ENCODE data around the gene TGFB1I1. TPM values are rescaled to one million over a fixed set of nuclear protein-coding genes. Genes with fewer than 3 reads are reported as not detected.

TGFB1I1 gene
- total RNA-seq, 3 donors from 2014 or later (not counting 1 experiment from before 2014, with no cell fraction given), result 0.72 to 1.3 (median 0.78) TPM

DNA sequence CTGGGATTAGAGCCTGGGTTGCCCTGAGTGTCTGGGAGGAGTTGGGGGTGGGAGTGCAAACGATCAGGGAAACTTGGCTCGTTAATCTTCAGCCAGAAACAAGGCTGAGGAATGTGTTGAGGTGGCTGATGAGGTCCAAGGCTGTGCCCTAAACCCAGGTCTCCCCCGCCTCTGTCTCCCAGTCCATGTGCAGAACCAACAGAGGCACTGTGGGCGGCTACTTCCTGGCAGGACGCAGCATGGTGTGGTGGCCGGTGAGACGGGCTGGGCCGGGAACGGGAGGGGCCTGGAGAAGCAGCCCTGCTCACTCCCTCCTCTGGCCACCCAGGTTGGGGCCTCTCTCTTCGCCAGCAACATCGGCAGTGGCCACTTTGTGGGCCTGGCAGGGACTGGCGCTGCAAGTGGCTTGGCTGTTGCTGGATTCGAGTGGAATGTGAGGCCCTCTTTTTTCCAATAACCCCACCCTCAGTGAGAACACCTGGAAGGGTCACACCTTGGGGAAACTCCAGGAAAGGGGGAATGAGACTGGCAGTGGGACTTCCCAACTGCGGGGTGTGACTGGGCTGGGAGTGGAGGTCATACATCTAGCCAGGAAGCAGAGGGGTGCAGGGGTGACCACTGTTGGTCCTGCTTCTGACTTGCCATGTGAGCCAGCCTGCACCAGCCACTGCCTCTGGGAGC lies 12.7 kb downstream of the TGFB1I1 start:
- DNase-seq, result no peak
- H3K9me3 Mint-ChIP-seq, result no peaks in the 10 kb centered on the region

DNA sequence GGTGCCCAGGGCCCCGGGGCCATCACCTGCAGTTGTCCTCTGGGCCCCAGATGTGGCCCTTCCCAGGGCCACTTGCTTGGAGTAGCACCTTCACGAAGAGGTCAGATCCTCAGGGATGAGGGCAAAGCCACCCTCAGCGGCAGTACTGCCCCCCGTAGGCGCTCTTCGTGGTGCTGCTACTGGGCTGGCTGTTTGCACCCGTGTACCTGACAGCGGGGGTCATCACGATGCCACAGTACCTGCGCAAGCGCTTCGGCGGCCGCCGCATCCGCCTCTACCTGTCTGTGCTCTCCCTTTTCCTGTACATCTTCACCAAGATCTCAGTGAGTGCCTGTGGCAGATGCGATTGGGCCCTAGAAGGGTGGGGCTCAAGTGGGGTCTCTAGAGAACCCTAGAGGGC lies 13.6 kb downstream of the TGFB1I1 start:
- H3K36me3 ChIP-seq (ENCODE audit: control insufficient read depth, insufficient read depth, low read length), result no peaks in the 10 kb centered on the region
- no peaks in the 10 kb centered on the region for H3K27me3 ChIP-seq (ENCODE audit: control insufficient read depth, insufficient read depth, low read length)
- no peak overlapping the region for H3K27ac ChIP-seq (ENCODE audit: low read length)
- no peak overlapping the region for H3K4me3 ChIP-seq (ENCODE audit: low read length)
- TF ChIP-seq, protein P1, sequence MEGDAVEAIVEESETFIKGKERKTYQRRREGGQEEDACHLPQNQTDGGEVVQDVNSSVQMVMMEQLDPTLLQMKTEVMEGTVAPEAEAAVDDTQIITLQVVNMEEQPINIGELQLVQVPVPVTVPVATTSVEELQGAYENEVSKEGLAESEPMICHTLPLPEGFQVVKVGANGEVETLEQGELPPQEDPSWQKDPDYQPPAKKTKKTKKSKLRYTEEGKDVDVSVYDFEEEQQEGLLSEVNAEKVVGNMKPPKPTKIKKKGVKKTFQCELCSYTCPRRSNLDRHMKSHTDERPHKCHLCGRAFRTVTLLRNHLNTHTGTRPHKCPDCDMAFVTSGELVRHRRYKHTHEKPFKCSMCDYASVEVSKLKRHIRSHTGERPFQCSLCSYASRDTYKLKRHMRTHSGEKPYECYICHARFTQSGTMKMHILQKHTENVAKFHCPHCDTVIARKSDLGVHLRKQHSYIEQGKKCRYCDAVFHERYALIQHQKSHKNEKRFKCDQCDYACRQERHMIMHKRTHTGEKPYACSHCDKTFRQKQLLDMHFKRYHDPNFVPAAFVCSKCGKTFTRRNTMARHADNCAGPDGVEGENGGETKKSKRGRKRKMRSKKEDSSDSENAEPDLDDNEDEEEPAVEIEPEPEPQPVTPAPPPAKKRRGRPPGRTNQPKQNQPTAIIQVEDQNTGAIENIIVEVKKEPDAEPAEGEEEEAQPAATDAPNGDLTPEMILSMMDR (IDR thresholded peaks at IDR 0.05), result no peak
- no peaks in the 10 kb centered on the region for H3K9me3 ChIP-seq (ENCODE audit: control insufficient read depth, insufficient read depth, low read length)
- intact Hi-C loops (cut with micrococcal nuclease), result no loop called here
- 96% methylated on average over 17 of the region's 17 CpGs for WGBS (ENCODE audit: insufficient coverage)
- Mint-ChIP-seq H3K4me1 (peaks cover 7% of the 10 kb centered on the region in 2 donors), H3K36me3 (no peaks in the 10 kb centered on the region), H3K27ac (no peak overlapping the region), H3K9me3 (no peaks in the 10 kb centered on the region), H3K27me3 (ENCODE audit: low read depth in 2 of 2) (peaks cover 10 to 15% of the 10 kb centered on the region in 2 donors), H3K4me3 (peak overlapping the region; percentile 50)
- peaks cover 19% of the 10 kb centered on the region for H3K4me1 ChIP-seq (ENCODE audit: control insufficient read depth, insufficient read depth, low read length)
- DNase-seq (no peak), ATAC-seq (no peak)

More for the DNA sequence above, 12.7 kb downstream of the TGFB1I1 start:
- TF ChIP-seq, protein P1 (IDR thresholded peaks at IDR 0.05), result no peak
- H3K4me3 ChIP-seq (ENCODE audit: low read length), result no peak overlapping the region
- intact Hi-C loops (cut with micrococcal nuclease), result no loop called here
- peaks cover 10 to 15% of the 10 kb centered on the region in 2 donors for H3K27me3 Mint-ChIP-seq (ENCODE audit: low read depth in 2 of 2)
- no peak overlapping the region for H3K27ac ChIP-seq (ENCODE audit: low read length)
- H3K27ac Mint-ChIP-seq, result no peak overlapping the region
- peaks cover 7% of the 10 kb centered on the region in 2 donors for H3K4me1 Mint-ChIP-seq
- no peak for ATAC-seq
- 89% methylated on average over 14 of the region's 14 CpGs for WGBS (ENCODE audit: insufficient coverage)
- H3K36me3 Mint-ChIP-seq, result no peaks in the 10 kb centered on the region
- no peaks in the 10 kb centered on the region for H3K9me3 ChIP-seq (ENCODE audit: control insufficient read depth, insufficient read depth, low read length)
- no peaks in the 10 kb centered on the region for H3K36me3 ChIP-seq (ENCODE audit: control insufficient read depth, insufficient read depth, low read length)
- no peak overlapping the region for H3K4me3 Mint-ChIP-seq
- H3K27me3 ChIP-seq (ENCODE audit: control insufficient read depth, insufficient read depth, low read length), result no peaks in the 10 kb centered on the region
- peaks cover 19% of the 10 kb centered on the region for H3K4me1 ChIP-seq (ENCODE audit: control insufficient read depth, insufficient read depth, low read length)

GRCh38 chr16:31486045-31486444 lies 14.1 kb downstream of the TGFB1I1 start:
- Mint-ChIP-seq H3K27ac (no peak overlapping the region), H3K9me3 (no peaks in the 10 kb centered on the region), H3K27me3 (ENCODE audit: low read depth in 2 of 2) (peaks cover 10 to 15% of the 10 kb centered on the region in 2 donors), H3K4me3 (peak overlapping the region; percentile 67), H3K36me3 (no peaks in the 10 kb centered on the region), H3K4me1 (peaks cover 7% of the 10 kb centered on the region in 2 donors)
- intact Hi-C loops (cut with micrococcal nuclease), result no loop called here
- no peak for DNase-seq
- Histone ChIP-seq H3K27ac (ENCODE audit: low read length) (no peak overlapping the region), H3K27me3 (ENCODE audit: control insufficient read depth, insufficient read depth, low read length) (no peaks in the 10 kb centered on the region), H3K9me3 (ENCODE audit: control insufficient read depth, insufficient read depth, low read length) (no peaks in the 10 kb centered on the region), H3K36me3 (ENCODE audit: control insufficient read depth, insufficient read depth, low read length) (no peaks in the 10 kb centered on the region), H3K4me1 (ENCODE audit: control insufficient read depth, insufficient read depth, low read length) (peaks cover 19% of the 10 kb centered on the region), H3K4me3 (ENCODE audit: low read length) (no peak overlapping the region)
- TF ChIP-seq, protein P1 (IDR thresholded peaks at IDR 0.05), result no peak
- no peak for ATAC-seq
- WGBS (ENCODE audit: insufficient coverage), result 100% methylated on average over 5 of the region's 5 CpGs
